GM19455 (cell line): ENCODE results near the gene PRSS36.
"Not testable (repeated sequence)": the region's sequence is repeated elsewhere in the genome, so short reads cannot be mapped to it uniquely, and the experiment has no call there.

Experiments
- ATAC-seq: cut with Tn5 transposase; IDR thresholded peaks from one replicate; pipeline ENCODE4 v1.9.1; 2021; ENCODE audit not compliant: unreplicated experiment

PRSS36 gene

DNA sequence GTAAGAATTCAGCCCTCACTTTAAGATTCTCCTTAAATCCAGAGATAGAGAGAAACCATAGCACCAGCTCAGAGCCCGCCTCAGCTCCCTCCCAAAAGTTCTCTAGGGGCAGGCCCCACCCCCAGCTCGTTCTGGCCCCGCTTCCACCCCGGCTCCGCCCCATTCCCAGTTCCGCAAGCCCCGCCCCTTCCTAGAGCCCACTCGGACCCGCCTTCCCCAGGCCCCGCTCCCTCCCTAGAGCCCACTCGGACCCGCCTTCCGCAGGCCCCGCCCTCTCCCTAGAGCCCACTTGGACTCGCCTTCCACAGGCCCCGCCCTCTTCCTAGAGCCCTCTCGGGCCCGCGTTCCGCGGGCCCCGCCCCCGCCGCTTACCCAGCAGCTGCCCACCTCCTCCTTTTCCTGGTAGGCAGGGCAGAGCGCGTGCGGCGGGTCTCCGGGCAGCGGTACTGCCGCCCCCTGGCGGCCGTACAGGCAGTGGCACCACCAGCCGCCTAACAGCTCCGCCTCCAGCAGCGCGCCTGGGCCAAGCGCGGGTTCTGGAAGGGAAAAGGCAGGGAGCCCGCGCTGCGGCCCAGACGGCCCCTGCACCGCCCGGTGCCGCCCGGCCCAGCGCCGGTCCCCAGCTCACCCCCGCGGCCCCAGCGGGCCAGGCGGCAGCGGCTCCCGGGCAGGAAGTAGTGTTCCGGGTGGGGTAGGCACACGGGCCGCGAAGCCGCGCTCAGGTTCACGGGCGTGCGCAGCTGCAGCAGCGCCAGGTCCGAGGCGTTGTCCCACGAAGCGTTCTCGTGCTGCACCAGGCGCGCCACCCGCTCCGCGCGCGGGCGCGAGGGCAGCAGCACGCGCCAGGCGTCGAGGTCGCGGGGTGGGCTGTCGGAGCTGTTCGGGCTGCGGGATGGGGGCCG, 7.5 kb downstream of the PRSS36 start:
- peak; percentile 80 for ATAC-seq

DNA sequence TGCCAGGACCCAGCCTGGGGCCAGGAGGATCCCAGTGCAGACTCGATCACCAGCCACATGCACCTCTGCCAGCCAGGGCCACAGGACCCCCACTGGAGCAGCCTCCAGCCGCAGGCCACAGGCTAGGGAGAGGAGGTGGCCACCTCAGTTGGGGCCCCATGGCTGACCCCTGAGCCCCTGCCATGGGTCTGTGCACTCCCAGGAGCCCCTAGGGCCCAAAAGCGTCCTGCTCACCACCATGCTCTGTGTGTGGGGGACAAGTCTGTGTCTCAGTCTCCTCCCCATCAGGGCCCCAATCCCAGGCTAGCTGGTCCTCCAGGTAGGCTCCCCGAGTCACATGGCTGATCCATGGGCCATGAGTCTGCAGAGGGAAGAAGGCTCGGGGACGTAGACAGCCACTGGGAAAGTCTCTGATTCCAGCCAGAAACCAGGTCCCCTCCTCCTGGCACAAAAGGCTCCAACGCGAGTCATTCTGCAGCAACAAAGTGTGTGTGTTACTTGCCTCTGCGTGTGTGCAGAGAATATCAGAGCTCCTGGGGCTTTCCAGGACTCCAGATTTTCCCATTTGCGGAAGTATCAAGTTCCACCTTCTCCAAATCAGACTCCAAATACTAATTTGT, 8.3 kb downstream of the PRSS36 start:
- ATAC-seq = no peak

DNA sequence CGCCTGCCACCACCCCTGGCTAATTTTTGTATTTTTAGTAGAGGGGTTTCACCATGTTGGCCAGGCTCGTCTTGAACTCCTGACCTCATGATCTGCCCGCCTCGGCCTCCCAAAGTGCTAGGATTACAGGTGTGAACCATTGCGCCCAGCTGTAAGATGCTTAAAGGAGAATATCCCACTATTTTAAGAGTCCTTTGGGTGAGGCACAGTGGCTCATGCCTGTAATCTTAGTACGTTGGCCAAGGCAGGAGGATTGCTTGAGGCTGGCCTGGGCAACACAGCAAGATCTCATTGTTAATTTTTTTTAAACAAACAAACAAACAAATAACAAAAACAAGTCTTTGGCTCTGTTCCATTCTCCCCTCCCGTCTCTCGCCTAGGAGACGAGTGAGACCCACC, 8.8 kb downstream of the PRSS36 start:
- ATAC-seq = not testable (repeated sequence)

DNA sequence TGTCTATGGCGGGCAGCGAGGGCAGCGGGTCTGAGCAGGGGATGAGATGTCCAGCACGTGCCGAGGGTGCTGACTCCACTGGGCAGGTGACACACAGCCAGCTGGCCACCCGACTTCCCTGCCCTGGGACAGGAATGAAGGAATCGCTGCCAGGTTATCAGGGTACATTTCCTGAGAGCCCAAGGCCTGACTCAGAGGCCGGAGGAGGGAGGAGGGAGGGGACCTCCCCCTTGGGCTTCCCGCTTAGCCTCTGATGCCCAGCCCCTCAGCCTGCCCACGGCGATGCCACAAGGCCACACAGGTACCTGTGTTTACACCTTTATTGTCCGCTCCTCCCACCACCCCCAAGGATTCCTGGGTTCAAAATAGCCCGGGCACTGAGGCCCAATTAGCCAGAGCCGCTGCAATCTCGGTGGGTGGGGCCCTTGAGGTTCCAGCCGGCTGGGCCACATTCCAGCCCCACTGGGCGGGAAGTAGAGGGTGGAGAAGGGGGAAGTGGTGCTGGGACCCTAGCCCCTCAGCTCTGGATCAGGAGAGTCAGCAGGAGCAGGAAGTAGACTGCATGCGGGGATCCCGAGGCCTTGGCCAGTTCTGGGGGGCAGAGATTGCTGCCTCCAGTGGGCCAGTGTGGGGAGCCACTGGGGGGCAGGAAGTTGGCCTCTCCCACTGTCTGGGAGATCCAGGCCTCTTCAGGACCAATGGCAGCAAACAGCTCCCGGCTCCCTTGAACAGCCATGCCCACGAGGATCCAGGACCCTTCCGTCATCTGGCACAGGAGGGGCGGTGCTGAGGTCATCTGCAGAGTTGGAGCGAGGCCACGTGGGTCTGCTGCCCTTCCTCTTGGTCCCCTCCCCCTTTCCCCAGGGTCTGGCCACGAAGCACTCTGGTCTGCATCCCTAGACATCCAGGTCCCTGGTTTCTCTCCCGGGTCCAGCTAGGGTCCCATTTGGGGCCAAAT, 11.0 kb downstream of the PRSS36 start:
- no peak for ATAC-seq

DNA sequence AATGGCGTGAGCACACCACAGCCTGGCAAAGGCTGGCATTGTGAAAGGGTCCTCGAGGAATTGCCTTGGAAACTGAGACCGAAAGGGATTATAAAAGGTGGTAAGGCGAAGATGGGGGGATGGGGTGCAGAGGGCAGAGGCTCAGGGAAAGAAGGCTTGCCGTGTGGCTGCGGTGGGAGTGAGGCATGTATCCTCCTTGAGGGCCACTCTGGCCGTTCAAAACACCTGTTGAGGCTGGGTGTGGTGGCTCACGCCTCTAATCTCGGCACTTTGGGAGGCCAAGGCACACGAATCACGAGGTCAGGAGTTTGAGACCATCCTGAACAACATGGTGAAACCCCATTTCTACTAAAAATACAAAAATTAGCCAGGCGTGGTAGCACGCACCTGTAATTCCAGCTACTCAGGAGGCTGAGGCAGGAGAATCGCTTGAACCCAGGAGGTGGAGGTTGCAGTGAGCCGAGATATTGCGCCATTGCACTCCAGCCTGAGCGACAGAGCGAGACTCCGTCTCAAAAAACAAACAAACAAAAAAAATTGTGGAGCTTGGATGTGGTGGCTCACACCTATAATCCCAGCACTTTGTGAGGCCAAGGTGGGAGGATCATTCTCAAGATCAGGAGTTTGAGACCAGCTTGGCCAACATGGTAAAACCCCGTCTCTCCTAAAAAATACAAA, 12.9 kb downstream of the PRSS36 start:
- ATAC-seq = not testable (repeated sequence)

DNA sequence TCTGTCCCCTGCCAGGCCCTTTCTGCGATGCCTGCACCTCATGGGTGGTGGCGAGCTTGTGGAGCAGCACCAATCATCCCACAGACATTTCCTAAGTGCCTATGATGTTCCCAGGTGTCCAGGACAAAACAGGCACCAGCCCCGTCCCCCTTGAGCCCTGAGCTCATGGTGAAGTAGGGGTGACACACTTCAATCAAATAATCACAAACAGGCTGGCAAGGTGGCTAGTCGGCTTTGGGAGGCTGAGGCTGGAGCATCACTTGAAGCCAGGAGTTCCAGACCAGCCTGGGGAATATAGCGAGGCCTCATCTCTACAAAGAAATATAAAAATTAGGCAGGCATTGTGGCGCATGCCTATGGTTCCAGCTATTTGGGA, 13.6 kb downstream of the PRSS36 start:
- no peak for ATAC-seq

DNA sequence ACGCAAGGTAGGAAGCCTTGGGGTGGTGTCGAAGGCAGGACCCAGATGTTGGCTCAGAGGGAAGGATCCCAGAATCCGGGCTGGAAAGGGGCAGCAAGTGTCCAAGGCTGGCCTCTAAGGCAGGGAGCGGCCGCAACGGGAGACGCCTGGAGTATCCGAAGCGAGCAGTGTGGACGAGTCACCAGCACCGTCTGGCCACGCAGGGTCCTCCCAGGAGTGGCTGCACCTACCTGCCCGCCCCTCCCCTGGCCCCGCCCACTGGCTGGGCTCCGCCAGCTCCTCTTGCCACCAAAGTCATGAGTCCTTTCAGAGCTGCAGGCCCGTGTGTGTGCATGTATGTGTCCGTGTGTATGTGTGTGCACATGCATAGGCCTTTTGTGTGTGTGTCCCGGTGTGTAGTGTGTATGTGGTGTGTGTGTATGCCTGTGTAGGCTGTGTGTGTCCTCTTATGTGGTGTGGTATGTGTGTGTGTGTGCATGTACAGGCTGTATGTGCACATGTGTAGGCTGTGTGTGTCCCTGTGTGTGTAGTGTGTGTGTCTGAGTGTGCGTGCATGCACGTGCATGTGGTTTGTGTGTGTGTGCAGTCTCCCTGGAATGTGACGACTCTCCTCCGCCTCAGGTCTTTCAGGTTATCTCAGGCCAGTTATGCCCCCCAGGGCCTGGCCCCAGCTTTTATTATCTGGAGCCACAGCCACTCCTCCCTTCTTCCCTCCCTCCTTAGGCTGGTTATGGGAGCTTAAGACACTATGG, 14.2 kb downstream of the PRSS36 start, which contains the start of gene PRSS8:
TSS of gene PRSS8 (minus strand) at position 193 of the 752 bp plus-strand sequence. CDS start 229 bp downstream, outside the sequence.
- ATAC-seq = no peak

DNA sequence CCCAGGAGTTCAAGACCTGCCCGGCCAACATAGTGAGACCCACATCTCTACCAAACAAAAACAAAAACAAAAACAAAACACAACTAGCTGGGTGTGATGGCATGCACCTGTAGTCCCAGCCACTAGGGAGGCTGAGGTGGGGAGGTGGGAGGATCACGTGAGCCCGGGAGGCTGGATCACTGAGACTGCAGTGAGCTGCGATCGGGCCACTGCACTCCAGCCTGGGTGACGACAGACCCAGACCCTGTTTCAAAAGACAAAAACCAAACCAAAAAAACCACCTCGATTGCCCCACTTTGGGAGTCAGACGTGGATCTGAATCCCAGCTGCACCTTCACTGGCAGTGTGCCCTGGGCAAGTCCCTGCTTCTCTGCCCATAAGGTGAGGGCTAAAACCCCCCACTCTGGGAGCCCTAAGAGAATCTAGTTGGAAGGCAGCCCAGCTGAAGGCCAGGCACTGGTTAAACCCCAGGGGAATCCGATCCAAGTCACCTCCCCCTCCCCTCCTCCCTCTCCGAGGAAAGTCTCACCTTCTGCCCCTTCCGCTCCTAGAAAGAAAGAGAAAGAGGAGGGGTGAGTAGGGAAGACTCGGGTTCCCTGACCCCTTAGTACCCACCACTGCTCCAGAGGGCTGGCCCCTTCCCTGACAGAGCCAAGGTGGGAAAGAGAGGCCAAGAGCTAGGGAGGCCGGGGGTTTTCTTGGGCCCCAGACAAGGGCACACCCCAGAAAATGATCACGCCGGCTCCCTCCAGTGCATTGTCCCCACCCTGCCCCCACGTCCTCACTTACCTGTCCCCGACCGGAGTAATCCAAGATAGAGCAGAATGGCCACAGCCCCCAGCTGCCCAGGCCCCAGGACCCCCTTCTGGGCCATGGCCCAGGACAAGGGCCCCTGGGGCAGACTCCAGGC, 15.0 kb downstream of the PRSS36 start:
- ATAC-seq = no peak

DNA sequence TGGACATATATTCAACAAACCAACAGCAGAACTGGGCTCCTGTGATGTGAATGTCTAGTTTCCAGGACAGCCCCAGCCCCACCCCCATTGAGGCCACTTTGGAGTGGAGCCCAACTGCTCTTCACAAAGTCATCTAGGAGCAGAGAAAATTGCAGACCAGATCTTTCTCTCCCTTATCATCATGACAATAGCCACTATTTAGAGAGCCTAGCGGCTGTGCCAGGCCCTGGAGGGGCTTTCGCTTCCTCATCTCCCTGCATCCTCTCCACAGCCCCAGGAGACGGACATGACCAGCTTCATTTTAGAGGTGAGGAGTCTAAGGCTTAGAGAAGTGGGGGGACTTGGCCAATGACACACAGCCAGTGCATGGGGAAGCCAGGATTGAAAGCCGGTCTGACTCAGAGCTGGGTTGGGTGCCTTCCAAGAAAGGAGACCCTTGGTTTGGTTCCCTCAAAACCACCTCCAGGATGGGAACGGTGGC, 15.7 kb downstream of the PRSS36 start:
- no peak for ATAC-seq

DNA sequence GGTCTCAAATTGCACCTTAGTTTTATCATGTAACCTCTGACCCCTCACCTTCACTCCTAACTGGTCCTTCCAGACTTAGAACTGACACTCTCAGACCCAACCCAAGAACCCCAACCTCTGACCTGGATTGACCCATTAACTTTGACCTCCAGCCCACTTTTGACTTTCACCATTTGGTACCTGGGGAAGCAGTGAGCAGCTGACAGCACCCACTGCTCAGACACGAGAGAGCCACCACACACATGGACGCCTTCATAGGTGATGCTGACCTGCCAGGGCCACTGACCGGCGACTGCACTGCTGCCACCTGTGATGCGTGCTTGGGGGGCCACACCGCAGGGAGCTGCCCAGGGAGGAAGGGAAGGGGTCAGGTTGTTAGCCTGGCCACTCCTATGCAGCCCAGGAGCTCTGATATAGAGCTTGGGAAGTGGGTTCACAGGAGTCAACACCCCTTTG, 16.8 kb downstream of the PRSS36 start:
- ATAC-seq = no peak

DNA sequence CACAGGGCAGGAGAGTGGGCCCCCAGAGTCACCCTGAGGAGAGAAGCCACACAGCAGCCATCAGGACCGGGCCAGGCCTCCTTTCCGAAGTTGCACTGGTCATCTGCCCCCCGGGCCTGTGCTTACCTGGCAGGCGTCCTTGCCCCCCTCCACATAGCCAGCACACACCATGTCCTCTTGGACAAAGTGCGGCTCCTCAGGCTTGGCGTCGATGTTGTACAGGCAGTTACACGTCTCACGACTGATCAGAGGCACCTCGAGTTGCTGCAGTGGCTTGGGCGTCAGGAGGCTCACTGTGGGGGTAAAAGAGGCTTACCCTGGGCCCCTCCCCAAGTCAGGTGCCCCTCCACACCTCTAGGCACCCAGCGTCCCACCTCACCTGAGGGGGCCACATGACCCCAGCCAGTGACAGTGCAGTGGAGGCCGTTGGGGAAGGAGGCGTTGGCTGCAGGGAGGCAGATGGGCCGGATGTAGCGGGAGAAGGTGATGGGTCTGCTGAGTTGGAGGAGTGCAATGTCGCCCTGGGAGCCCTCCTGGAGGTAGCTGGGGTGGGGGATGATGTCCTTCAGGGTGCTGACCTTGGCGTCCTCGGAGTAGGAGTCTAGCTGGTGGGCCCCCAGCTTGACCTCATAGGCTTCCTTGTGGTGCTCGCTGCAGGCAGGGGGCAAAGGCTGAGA, 17.4 kb downstream of the PRSS36 start:
- ATAC-seq = no peak

DNA sequence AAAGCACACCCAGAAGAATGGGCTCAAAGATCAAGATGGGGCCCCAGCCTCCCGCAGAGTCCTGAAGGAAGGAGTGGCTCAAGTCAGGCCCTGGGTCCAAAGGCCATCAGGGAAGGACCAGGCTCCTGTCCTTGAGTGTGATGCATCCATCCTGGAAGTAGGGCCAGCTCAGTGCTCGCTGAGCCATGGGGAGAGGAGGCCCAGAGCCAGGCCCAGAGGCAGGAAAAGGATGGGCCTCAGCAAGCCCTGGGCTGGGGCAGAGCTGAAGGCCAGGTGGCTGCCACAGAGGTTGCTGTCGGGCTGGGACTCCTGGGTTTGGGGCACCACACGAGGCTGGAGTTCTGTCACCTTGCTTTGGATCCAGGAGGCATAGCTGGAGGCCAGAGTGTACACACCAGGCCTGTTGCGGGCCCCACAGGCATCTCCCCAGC, 18.0 kb downstream of the PRSS36 start:
- no peak for ATAC-seq

DNA sequence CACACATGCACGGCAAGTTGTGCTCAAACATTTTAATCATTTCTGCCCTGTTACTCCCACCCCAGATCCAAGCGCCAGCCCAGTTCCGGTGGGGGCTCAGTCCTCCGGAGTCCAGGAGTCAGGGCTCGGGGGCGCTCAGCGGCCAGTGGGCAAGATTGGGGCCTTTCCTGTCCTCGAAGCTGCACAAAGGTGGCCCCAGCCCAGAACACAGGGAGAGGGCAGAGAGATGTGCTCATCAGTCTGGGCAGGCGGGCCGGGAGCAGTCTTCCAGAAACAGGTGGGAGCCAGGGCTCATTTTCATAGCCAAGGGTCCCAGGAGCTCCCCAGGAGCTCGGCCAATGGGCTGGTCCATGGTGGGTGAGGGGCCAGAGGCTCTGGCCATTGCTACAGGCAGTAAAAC, 18.4 kb downstream of the PRSS36 start:
- no peak for ATAC-seq

DNA sequence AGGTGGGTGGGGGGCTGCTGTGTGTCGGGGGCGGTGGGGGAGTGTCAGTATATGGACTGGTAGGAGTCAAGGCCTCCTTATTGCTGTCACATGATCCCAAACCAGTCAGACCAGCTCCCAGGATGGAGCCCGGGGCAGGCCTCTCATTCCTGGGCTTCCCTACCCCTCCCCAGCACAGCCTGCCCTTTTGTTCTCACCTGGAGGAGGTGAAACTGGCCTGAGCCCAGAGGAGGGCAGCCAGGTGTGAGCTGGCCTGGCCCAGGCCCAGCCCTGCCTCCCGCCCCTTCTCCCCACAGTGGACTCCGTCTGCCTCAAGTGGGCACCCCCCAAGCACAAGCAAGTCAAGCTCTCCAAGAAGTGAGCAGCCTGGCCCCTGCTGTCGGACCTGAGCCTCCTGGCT, 19.0 kb downstream of the PRSS36 start:
- ATAC-seq = no peak

DNA sequence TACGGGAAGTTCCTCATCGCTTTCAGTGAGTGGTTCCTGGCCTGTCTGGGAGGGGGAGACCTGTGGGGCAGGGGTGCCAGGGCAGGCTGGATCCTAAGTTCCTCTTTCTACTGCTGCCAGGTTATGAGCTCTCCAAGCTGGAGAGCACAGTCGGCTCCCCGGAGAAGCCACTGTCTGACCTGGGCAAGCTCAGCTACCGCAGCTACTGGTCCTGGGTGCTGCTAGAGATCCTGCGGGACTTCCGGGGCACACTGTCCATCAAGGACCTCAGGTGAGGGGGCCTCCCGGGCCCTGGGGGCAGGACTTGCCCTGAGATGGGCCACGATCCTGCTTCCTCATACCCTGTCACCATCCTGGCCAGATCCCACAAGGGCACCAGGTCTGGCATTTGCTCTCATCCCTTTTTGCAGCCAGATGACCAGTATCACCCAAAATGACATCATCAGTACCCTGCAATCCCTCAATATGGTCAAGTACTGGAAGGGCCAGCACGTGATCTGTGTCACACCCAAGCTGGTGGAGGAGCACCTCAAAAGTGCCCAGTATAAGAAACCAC, 19.5 kb downstream of the PRSS36 start:
- no peak for ATAC-seq

DNA sequence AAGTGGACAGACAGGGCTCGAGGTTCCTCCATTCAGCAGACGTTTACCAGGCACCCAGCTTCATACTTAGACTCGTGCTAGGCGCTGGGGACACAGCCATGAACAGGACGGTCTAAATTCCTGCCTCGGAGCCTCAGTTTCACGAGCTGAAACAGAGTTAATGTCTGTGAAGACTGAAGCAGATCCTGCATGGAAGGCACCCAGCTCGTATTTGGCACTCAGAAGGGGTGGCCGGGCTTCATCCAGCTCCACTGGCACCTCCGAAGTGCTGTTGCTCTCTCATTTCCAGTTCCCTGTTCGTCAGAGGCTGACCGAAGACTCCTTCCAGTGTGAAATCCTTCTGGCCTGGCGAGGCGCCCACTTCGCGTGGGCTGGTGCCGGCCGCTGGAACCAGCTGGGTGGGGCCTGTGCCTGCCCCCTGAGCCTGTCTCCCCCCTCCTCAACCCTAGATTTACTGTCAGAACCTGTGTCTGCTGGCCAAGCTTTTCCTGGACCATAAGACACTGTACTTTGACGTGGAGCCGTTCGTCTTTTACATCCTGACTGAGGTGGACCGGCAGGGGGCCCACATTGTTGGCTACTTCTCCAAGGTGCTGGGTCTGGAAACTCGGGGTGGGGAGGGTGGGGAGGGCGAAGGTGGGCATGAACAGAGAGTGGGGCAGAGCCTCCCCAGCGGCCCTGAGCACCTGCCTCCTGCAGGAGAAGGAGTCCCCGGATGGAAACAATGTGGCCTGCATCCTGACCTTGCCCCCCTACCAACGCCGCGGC, 20.1 kb downstream of the PRSS36 start:
- ATAC-seq = no peak
